ENCODE results near the gene ZNF827.

The ZNF827 gene

GRCh38 chr4:145920205-145920604 is 18.4 kb downstream of the ZNF827 start:
- Mint-ChIP-seq H3K4me3 (no peak overlapping the region), H3K27me3 (ENCODE audit: low read depth) (no peaks in the 10 kb centered on the region), H3K36me3 (ENCODE audit: low read depth) (peaks cover 11% of the 10 kb centered on the region), H3K4me1 (ENCODE audit: low read depth) (peaks cover 11% of the 10 kb centered on the region), H3K9me3 (peaks cover 6% of the 10 kb centered on the region), H3K27ac (no peak overlapping the region)

- Mint-ChIP-seq H3K4me1 (ENCODE audit: low read depth) (no peaks in the 10 kb centered on the region), H3K27me3 (ENCODE audit: low read depth) (no peaks in the 10 kb centered on the region), H3K36me3 (ENCODE audit: low read depth) (no peaks in the 10 kb centered on the region), H3K4me3 (no peak overlapping the region), H3K27ac (no peak overlapping the region), H3K9me3 (no peaks in the 10 kb centered on the region)
Observed at GRCh38 chr4:145912376-145912775, 26.2 kb downstream of the ZNF827 start.

- H3K4me1 Mint-ChIP-seq (ENCODE audit: low read depth), result peaks cover 2% of the 10 kb centered on the region
- no peaks in the 10 kb centered on the region for H3K9me3 Mint-ChIP-seq
- H3K27ac Mint-ChIP-seq, result no peak overlapping the region
- no peaks in the 10 kb centered on the region for H3K27me3 Mint-ChIP-seq (ENCODE audit: low read depth)
- H3K4me3 Mint-ChIP-seq, result no peak overlapping the region
- no peaks in the 10 kb centered on the region for H3K36me3 Mint-ChIP-seq (ENCODE audit: low read depth)
Observed at GRCh38 chr4:145909773-145910172, 28.9 kb downstream of the ZNF827 start.

- H3K9me3 Mint-ChIP-seq, result no peaks in the 10 kb centered on the region
- no peaks in the 10 kb centered on the region for H3K36me3 Mint-ChIP-seq (ENCODE audit: low read depth)
- H3K4me3 Mint-ChIP-seq, result no peak overlapping the region
- H3K27me3 Mint-ChIP-seq (ENCODE audit: low read depth), result no peaks in the 10 kb centered on the region
- H3K27ac Mint-ChIP-seq, result no peak overlapping the region
- H3K4me1 Mint-ChIP-seq (ENCODE audit: low read depth), result peaks cover 2% of the 10 kb centered on the region
Observed at GRCh38 chr4:145909281-145909715, 29.3 kb downstream of the ZNF827 start.

GRCh38 chr4:145907812-145908211 is 30.8 kb downstream of the ZNF827 start:
- no peak overlapping the region for H3K27ac Mint-ChIP-seq
- H3K4me1 Mint-ChIP-seq (ENCODE audit: low read depth), result peaks cover 2% of the 10 kb centered on the region
- H3K27me3 Mint-ChIP-seq (ENCODE audit: low read depth), result no peaks in the 10 kb centered on the region
- H3K9me3 Mint-ChIP-seq, result no peaks in the 10 kb centered on the region
- no peak overlapping the region for H3K4me3 Mint-ChIP-seq
- H3K36me3 Mint-ChIP-seq (ENCODE audit: low read depth), result no peaks in the 10 kb centered on the region

- Mint-ChIP-seq H3K4me3 (no peak overlapping the region), H3K27ac (no peak overlapping the region), H3K4me1 (ENCODE audit: low read depth) (peaks cover 2% of the 10 kb centered on the region), H3K9me3 (no peaks in the 10 kb centered on the region), H3K36me3 (ENCODE audit: low read depth) (no peaks in the 10 kb centered on the region), H3K27me3 (ENCODE audit: low read depth) (no peaks in the 10 kb centered on the region)
Observed at GRCh38 chr4:145907390-145907789, 31.2 kb downstream of the ZNF827 start.

- peaks cover 4% of the 10 kb centered on the region for H3K36me3 Mint-ChIP-seq (ENCODE audit: low read depth)
- H3K4me1 Mint-ChIP-seq (ENCODE audit: low read depth), result peaks cover 2% of the 10 kb centered on the region
- no peaks in the 10 kb centered on the region for H3K27me3 Mint-ChIP-seq (ENCODE audit: low read depth)
- H3K27ac Mint-ChIP-seq, result no peak overlapping the region
- H3K9me3 Mint-ChIP-seq, result no peaks in the 10 kb centered on the region
- H3K4me3 Mint-ChIP-seq, result no peak overlapping the region
Observed at GRCh38 chr4:145904413-145905177, 34.0 kb downstream of the ZNF827 start.

- Mint-ChIP-seq H3K36me3 (ENCODE audit: low read depth) (peaks cover 4% of the 10 kb centered on the region), H3K4me3 (no peak overlapping the region), H3K4me1 (ENCODE audit: low read depth) (peaks cover 2% of the 10 kb centered on the region), H3K27me3 (ENCODE audit: low read depth) (no peaks in the 10 kb centered on the region), H3K27ac (no peak overlapping the region), H3K9me3 (no peaks in the 10 kb centered on the region)
Observed at GRCh38 chr4:145902522-145902921, 36.1 kb downstream of the ZNF827 start.

GRCh38 chr4:145899886-145900460 is 38.6 kb downstream of the ZNF827 start:
- Mint-ChIP-seq H3K4me1 (ENCODE audit: low read depth) (peaks cover 12% of the 10 kb centered on the region), H3K9me3 (no peaks in the 10 kb centered on the region), H3K27me3 (ENCODE audit: low read depth) (no peaks in the 10 kb centered on the region), H3K27ac (no peak overlapping the region), H3K4me3 (no peak overlapping the region), H3K36me3 (ENCODE audit: low read depth) (peaks cover 6% of the 10 kb centered on the region)

GRCh38 chr4:145898926-145899531 is 39.6 kb downstream of the ZNF827 start:
- H3K27me3 Mint-ChIP-seq (ENCODE audit: low read depth), result no peaks in the 10 kb centered on the region
- no peaks in the 10 kb centered on the region for H3K9me3 Mint-ChIP-seq
- no peak overlapping the region for H3K27ac Mint-ChIP-seq
- no peak overlapping the region for H3K4me3 Mint-ChIP-seq
- peaks cover 16% of the 10 kb centered on the region for H3K4me1 Mint-ChIP-seq (ENCODE audit: low read depth)
- peaks cover 6% of the 10 kb centered on the region for H3K36me3 Mint-ChIP-seq (ENCODE audit: low read depth)

GRCh38 chr4:145898466-145898865 is 40.2 kb downstream of the ZNF827 start:
- no peaks in the 10 kb centered on the region for H3K9me3 Mint-ChIP-seq
- peaks cover 6% of the 10 kb centered on the region for H3K36me3 Mint-ChIP-seq (ENCODE audit: low read depth)
- H3K4me1 Mint-ChIP-seq (ENCODE audit: low read depth), result peaks cover 18% of the 10 kb centered on the region
- no peaks in the 10 kb centered on the region for H3K27me3 Mint-ChIP-seq (ENCODE audit: low read depth)
- H3K27ac Mint-ChIP-seq, result no peak overlapping the region
- no peak overlapping the region for H3K4me3 Mint-ChIP-seq

- Mint-ChIP-seq H3K27me3 (ENCODE audit: low read depth) (no peaks in the 10 kb centered on the region), H3K9me3 (no peaks in the 10 kb centered on the region), H3K4me3 (no peak overlapping the region), H3K36me3 (ENCODE audit: low read depth) (peaks cover 7% of the 10 kb centered on the region), H3K27ac (no peak overlapping the region), H3K4me1 (ENCODE audit: low read depth) (peaks cover 18% of the 10 kb centered on the region)
Observed at GRCh38 chr4:145895056-145895455, 43.6 kb downstream of the ZNF827 start.

GRCh38 chr4:145891958-145892357 is 46.7 kb downstream of the ZNF827 start:
- no peak overlapping the region for H3K27ac Mint-ChIP-seq
- peaks cover 19% of the 10 kb centered on the region for H3K4me1 Mint-ChIP-seq (ENCODE audit: low read depth)
- H3K27me3 Mint-ChIP-seq (ENCODE audit: low read depth), result no peaks in the 10 kb centered on the region
- no peak overlapping the region for H3K4me3 Mint-ChIP-seq
- H3K36me3 Mint-ChIP-seq (ENCODE audit: low read depth), result peaks cover 8% of the 10 kb centered on the region
- H3K9me3 Mint-ChIP-seq, result no peaks in the 10 kb centered on the region

GRCh38 chr4:145890689-145891088 is 47.9 kb downstream of the ZNF827 start:
- Mint-ChIP-seq H3K9me3 (no peaks in the 10 kb centered on the region), H3K27ac (no peak overlapping the region), H3K4me3 (no peak overlapping the region), H3K4me1 (ENCODE audit: low read depth) (peaks cover 13% of the 10 kb centered on the region), H3K27me3 (ENCODE audit: low read depth) (no peaks in the 10 kb centered on the region), H3K36me3 (ENCODE audit: low read depth) (peaks cover 10% of the 10 kb centered on the region)

- peaks cover 4% of the 10 kb centered on the region for H3K4me1 Mint-ChIP-seq (ENCODE audit: low read depth)
- no peaks in the 10 kb centered on the region for H3K9me3 Mint-ChIP-seq
- no peak overlapping the region for H3K27ac Mint-ChIP-seq
- H3K36me3 Mint-ChIP-seq (ENCODE audit: low read depth), result peaks cover 15% of the 10 kb centered on the region
- H3K4me3 Mint-ChIP-seq, result no peak overlapping the region
- H3K27me3 Mint-ChIP-seq (ENCODE audit: low read depth), result no peaks in the 10 kb centered on the region
Observed at GRCh38 chr4:145888393-145888792, 50.2 kb downstream of the ZNF827 start.
